OCI-LY3 (cell line): Measurements from ENCODE around the gene CABP1.

ENCODE experiments used
- H2AFZ ChIP-seq: fragments of 200-600, 300-600 bp; shearing (Covaris generic); 2 replicates; pipeline ENCODE4 v1.6.0; 2014; ENCODE audit warnings: antibody characterized with exemption, low read depth, low read length
- H3K27ac ChIP-seq: fragments of 200-600, 300-600 bp; sonication (generic); 2 replicates; pipeline ENCODE4 v1.5.1; 2014; ENCODE audit warnings: mild to moderate bottlenecking, low read length, moderate library complexity, mixed read lengths
- H3K27me3 ChIP-seq: fragments of 200-600, 300-600 bp; sonication (generic); 2 replicates; pipeline ENCODE4 v1.6.1; 2014; ENCODE audit warnings: low read depth, low read length, mixed read lengths
- H3K36me3 ChIP-seq: fragments of 200-600, 300-600 bp; sonication (generic); replicated peaks from 2 replicates; pipeline ENCODE3; 2014; ENCODE audit warnings: low read depth, low read length, mixed read lengths
- H3K4me1 ChIP-seq: fragments of 300-600, 200-600 bp; sonication (generic); 2 replicates; pipeline ENCODE4 v1.6.1; 2014; ENCODE audit warnings: low read length, mixed read lengths
- H3K4me2 ChIP-seq: fragments of 200-600, 300-600 bp; sonication (generic); 2 replicates; pipeline ENCODE4 v1.6.1; 2014; ENCODE audit warnings: low read length, mixed read lengths
- H3K4me3 ChIP-seq: fragments of 300-600, 200-600 bp; sonication (generic); 2 replicates; pipeline ENCODE4 v1.5.1; 2014; ENCODE audit warnings: antibody characterized with exemption, mild to moderate bottlenecking, low read length, moderate library complexity
- H3K79me2 ChIP-seq: fragments of 300-600, 200-600 bp; shearing (Covaris generic); 2 replicates; pipeline ENCODE4 v1.6.1; 2014; ENCODE audit warnings: mild to moderate bottlenecking, low read length, mixed read lengths
- H3K9ac ChIP-seq: fragments of 300-600, 200-600 bp; shearing (Covaris generic); 2 replicates; pipeline ENCODE4 v1.6.0; 2014; ENCODE audit warnings: mild to moderate bottlenecking, low read length, moderate library complexity
- H3K9me3 ChIP-seq: fragments of 200-600, 300-600 bp; shearing (Covaris generic); 2 replicates; pipeline ENCODE4 v1.6.1; 2014; ENCODE audit warnings: low read length, mixed read lengths; ENCODE audit not compliant: insufficient read depth
- H4K20me1 ChIP-seq: fragments of 200-600, 300-600 bp; sonication (generic); 2 replicates; pipeline ENCODE4 v1.6.1; 2016; ENCODE audit warnings: low read length, mixed read lengths; ENCODE audit not compliant: insufficient read depth
- EZH2phosphoT487 ChIP-seq: fragments of 200-600 bp; shearing (Covaris generic); IDR thresholded peaks from 2 replicates; pipeline ENCODE4 v1.6.1; 2018; ENCODE audit warnings: antibody characterized with exemption, mixed run types, low read depth
- TF ChIP-seq, protein P1 (sequence below): fragments of 200-600, 300-600 bp; sonication (generic); IDR thresholded peaks from 2 replicates; pipeline ENCODE4 v1.5.1; 2014; ENCODE audit warnings: antibody characterized with exemption, low read length, low read depth

The CABP1 gene

GRCh38 chr12:120697344-120697743, 56.9 kb downstream of the CABP1 start:
- H3K36me3 ChIP-seq, result peaks cover 92% of the 10 kb centered on the region

DNA sequence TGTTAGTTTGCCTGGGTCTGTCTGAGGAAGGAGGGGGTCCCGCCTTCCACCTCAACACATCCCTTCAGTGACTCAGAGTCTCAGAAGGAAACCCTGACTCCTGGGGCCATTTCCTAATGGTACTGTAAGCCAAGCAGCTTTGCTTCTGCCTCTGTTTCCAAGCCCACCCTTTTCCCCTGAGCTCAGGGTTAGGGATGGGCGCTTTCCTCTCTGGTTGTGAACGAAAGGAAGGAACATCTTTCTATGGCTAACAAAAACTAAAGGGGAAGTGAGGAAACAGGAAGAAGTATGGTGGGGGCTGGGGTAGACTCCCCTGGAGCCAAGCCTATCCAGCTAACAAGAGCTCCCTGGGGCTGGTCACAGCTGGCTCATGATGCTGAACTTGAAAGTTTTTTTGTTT, 58.2 kb downstream of the CABP1 start:
- no peak overlapping the region for H3K9ac ChIP-seq
- no peak for TF ChIP-seq EZH2phosphoT487
- TF ChIP-seq, protein P1, sequence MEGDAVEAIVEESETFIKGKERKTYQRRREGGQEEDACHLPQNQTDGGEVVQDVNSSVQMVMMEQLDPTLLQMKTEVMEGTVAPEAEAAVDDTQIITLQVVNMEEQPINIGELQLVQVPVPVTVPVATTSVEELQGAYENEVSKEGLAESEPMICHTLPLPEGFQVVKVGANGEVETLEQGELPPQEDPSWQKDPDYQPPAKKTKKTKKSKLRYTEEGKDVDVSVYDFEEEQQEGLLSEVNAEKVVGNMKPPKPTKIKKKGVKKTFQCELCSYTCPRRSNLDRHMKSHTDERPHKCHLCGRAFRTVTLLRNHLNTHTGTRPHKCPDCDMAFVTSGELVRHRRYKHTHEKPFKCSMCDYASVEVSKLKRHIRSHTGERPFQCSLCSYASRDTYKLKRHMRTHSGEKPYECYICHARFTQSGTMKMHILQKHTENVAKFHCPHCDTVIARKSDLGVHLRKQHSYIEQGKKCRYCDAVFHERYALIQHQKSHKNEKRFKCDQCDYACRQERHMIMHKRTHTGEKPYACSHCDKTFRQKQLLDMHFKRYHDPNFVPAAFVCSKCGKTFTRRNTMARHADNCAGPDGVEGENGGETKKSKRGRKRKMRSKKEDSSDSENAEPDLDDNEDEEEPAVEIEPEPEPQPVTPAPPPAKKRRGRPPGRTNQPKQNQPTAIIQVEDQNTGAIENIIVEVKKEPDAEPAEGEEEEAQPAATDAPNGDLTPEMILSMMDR, result no peak
- H3K4me1 ChIP-seq, result peaks cover 29% of the 10 kb centered on the region
- no peaks in the 10 kb centered on the region for H3K9me3 ChIP-seq
- no peak overlapping the region for H2AFZ ChIP-seq
- peaks cover 87% of the 10 kb centered on the region for H3K36me3 ChIP-seq
- H4K20me1 ChIP-seq, result peaks cover 14% of the 10 kb centered on the region
- no peak overlapping the region; the same call in 1 of the 2 replicates for H3K27ac ChIP-seq
- no peak overlapping the region for H3K4me3 ChIP-seq
- peaks cover 17% of the 10 kb centered on the region for H3K79me2 ChIP-seq
- H3K27me3 ChIP-seq, result no peaks in the 10 kb centered on the region
- no peak overlapping the region for H3K4me2 ChIP-seq

More at GRCh38 chr12:120697344-120697743, 56.9 kb downstream of the CABP1 start:
- no peak overlapping the region for H3K9ac ChIP-seq
- H3K4me3 ChIP-seq, result no peak overlapping the region
- 0 out of 2 replicates have a peak overlapping the region, but pooled peaks have one; percentile 44 for H3K27ac ChIP-seq
- H3K27me3 ChIP-seq, result no peaks in the 10 kb centered on the region
- H4K20me1 ChIP-seq, result peaks cover 23% of the 10 kb centered on the region
- TF ChIP-seq, protein P1, result no peak
- TF ChIP-seq EZH2phosphoT487, result no peak
- H3K79me2 ChIP-seq, result peaks cover 30% of the 10 kb centered on the region
- no peaks in the 10 kb centered on the region for H3K9me3 ChIP-seq
- no peak overlapping the region for H2AFZ ChIP-seq
- H3K4me2 ChIP-seq, result no peak overlapping the region
- peaks cover 29% of the 10 kb centered on the region for H3K4me1 ChIP-seq

- TF ChIP-seq, protein P1, result no peak
- no peak for TF ChIP-seq EZH2phosphoT487
- no peak overlapping the region for H3K4me2 ChIP-seq
- no peaks in the 10 kb centered on the region for H3K9me3 ChIP-seq
- H3K9ac ChIP-seq, result no peak overlapping the region
- H3K36me3 ChIP-seq, result peaks cover 82% of the 10 kb centered on the region
- H3K4me3 ChIP-seq, result no peak overlapping the region
- no peak overlapping the region for H2AFZ ChIP-seq
- H3K27me3 ChIP-seq, result no peaks in the 10 kb centered on the region
- H3K4me1 ChIP-seq, result peaks cover 29% of the 10 kb centered on the region
- H3K27ac ChIP-seq, result no peak overlapping the region
- peaks cover 8% of the 10 kb centered on the region for H3K79me2 ChIP-seq
- peaks cover 7% of the 10 kb centered on the region; the same call in 1 of the 2 replicates for H4K20me1 ChIP-seq
These were observed 59.1 kb downstream of the CABP1 start for GRCh38 chr12:120699553-120699952.

- Histone ChIP-seq H3K27me3 (no peaks in the 10 kb centered on the region), H3K79me2 (peaks cover 5% of the 10 kb centered on the region; the same call in 1 of the 2 replicates), H3K9ac (no peak overlapping the region), H3K36me3 (peaks cover 75% of the 10 kb centered on the region), H3K4me3 (no peak overlapping the region), H4K20me1 (peaks cover 5% of the 10 kb centered on the region; the same call in 1 of the 2 replicates), H3K4me1 (peaks cover 25% of the 10 kb centered on the region), H3K9me3 (no peaks in the 10 kb centered on the region), H3K4me2 (no peak overlapping the region), H2AFZ (no peak overlapping the region), H3K27ac (no peak overlapping the region)
- TF ChIP-seq EZH2phosphoT487, result no peak
These were observed 60.5 kb downstream of the CABP1 start for GRCh38 chr12:120700886-120701285.

- Histone ChIP-seq H3K36me3 (peaks cover 58% of the 10 kb centered on the region), H3K79me2 (no peaks in the 10 kb centered on the region; the same call in 1 of the 2 replicates), H3K9ac (no peak overlapping the region), H3K9me3 (no peaks in the 10 kb centered on the region), H4K20me1 (no peaks in the 10 kb centered on the region), H3K4me1 (peaks cover 11% of the 10 kb centered on the region), H3K4me3 (no peak overlapping the region), H2AFZ (no peak overlapping the region), H3K27ac (no peak overlapping the region), H3K4me2 (no peak overlapping the region), H3K27me3 (no peaks in the 10 kb centered on the region)
- TF ChIP-seq, protein P1, result no peak
- TF ChIP-seq EZH2phosphoT487, result no peak
These were observed 62.2 kb downstream of the CABP1 start for GRCh38 chr12:120702637-120703036.
